ENCODE results near the gene PARN. TPM values are rescaled to one million over a fixed set of nuclear protein-coding genes. Genes with fewer than 3 reads are reported as not detected.
"Not testable (repeated sequence)": the region's sequence is repeated elsewhere in the genome, so short reads cannot be mapped to it uniquely, and the experiment has no call there.

Gene PARN
- total RNA-seq, 1 donor from 2014 or later, result 24.6 TPM

GRCh38 chr16:14630620-14631330 is 715 bp upstream of the PARN start:
- DNase-seq, result not testable (repeated sequence)

GRCh38 chr16:14629612-14629918 is 495 bp downstream of the PARN start:
- no peak for DNase-seq

- DNase-seq, result no peak
Observed at GRCh38 chr16:14628806-14629611, 1.1 kb downstream of the PARN start.

DNA sequence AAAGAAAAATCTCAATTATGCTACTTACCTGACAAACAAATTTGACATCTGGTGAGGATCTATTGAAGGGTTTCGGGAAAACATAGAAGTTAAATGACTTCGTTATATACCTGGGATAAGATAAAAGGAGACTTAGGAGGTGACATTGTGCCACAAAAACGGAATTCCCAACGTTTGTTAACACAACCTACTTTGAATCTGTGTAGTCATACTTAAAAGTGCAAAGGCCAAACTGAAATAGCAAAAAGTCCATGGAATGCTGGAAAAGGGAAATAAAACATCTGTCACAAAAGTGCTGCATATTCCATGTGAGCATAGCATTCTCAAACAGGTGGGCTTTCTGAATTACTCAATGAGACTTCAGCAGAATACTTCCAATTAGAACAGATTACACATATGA is 3.0 kb downstream of the PARN start:
- DNase-seq, result no peak

DNA sequence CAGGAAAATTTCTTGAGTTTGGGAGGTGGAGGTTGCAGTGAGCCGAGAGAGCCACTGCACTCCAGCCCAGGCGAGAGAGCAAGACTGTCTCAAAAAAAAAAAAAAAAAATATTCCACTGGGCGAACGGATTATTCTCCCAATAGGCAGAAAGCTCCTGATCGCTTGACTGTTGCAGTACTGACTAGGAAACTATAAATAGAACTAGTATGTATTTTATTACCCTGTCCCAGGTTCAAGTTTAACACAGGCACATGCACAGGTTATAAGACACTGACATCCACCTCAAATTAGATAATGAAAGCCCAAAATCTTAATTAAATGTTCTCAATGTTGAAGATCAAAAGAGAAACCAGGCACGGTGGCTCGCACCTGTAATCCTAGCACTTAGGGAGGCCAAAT is 11.5 kb downstream of the PARN start:
- no peak for DNase-seq

- DNase-seq, result no peak
Observed at GRCh38 chr16:14616280-14616679, 13.8 kb downstream of the PARN start.

DNA sequence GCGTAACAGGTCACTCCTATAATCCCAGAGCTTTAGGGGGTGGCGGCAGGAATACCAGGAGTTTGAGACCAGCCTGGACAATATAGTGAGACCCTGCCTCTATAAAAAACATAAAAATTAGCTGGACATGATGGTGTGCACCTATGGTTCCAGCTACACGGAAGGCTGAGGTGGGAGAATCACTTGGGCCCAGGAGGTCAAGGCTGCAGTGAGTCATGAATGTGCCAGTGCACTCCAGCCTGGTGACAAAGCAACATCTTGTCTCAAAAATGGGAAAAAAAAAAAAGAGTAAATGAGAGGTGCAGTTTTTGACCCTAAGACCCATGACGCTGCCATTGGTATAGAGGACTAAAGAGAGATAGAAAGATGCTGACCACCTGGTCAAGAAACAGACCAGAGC is 16.1 kb downstream of the PARN start:
- DNase-seq, result no peak

DNA sequence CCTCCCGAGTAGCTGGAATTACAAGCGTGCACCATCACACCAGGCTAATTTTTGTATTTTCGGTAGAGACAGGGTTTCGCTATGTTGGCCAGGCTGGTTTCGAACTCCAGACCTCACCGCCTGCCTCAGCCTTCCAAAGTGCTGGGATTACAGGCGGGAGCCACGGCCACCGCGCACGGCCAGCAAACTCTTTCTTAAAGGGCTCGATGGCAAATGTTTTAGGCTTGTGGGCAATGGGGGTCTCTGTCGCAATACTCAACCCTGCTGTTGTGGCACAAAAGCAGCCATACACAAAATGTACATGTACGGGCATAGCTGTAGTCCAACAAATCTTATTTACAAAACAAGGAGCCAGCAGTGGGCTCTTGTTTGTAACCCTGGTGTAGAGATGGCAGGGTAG is 18.4 kb downstream of the PARN start:
- no peak for DNase-seq

- DNase-seq, result no peak
Observed at GRCh38 chr16:14609716-14610115, 20.3 kb downstream of the PARN start.

DNA sequence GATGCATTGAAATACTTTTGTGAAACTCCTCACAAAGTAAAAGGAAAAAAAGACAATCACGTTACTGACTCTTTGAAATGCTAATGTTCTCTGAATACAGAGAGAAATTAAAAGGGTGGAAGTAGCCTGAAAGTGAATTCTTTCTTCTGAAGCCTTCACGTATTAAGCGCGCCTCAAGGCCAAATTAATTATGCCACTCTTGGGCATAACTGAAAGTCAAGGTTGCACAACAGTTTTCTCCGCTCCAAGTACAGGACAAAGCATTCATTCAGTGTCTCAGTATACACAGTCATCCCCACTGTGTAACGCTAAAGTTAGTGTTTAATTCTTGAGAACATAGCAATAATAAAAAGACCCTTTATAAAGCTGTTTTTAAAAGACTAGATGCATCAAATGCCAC is 21.5 kb downstream of the PARN start:
- DNase-seq, result no peak

DNA sequence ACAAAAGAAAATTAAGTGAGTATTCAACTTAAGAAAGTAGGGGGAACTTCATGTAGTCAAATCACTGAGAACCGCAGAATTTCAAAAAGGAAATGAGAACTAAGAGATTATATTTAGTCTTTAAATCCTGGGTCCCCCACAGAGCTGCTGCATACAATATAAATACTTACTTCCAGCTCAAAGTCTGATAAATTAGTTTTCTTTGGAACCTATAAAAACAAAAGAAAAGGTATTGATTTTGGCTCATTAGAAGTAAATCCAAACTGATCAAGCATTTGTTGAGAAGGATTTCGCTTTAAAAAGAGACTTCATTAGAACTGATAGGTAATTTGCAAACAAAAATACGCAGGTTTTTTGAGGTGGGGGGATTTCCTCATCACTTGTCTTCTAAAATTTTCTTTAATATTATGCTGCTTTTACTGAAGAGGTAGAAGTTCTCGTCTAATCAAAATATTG is 21.9 kb downstream of the PARN start:
- no peak for DNase-seq

DNA sequence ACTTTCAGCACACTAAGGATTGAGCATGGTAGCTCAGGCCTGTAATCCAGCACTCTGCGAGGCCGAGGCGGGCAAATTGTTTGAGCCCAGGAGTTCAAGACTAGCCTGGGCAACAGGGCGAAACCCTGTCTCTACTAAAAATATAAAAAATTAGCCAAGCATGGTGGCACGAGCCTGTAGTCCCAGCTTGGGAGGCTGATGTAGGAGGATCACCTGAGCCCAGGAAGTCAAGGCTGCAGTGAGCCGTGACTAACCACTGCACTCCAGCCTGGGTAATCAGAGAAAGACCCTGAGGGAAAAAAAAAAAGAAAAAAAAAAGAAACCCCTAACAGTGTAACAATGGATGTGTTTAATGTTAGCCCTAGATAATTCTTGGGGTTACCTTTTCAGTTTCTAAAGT is 24.0 kb downstream of the PARN start:
- DNase-seq, result no peak

- no peak for DNase-seq
Observed at GRCh38 chr16:14602443-14602963, 27.6 kb downstream of the PARN start.

GRCh38 chr16:14600164-14600563 is 29.9 kb downstream of the PARN start:
- DNase-seq, result no peak

GRCh38 chr16:14586637-14587305 is 43.3 kb downstream of the PARN start:
- DNase-seq, result no peak

GRCh38 chr16:14585287-14585686 is 44.8 kb downstream of the PARN start:
- DNase-seq, result no peak

GRCh38 chr16:14580926-14581325 is 49.1 kb downstream of the PARN start:
- not testable (repeated sequence) for DNase-seq

DNA sequence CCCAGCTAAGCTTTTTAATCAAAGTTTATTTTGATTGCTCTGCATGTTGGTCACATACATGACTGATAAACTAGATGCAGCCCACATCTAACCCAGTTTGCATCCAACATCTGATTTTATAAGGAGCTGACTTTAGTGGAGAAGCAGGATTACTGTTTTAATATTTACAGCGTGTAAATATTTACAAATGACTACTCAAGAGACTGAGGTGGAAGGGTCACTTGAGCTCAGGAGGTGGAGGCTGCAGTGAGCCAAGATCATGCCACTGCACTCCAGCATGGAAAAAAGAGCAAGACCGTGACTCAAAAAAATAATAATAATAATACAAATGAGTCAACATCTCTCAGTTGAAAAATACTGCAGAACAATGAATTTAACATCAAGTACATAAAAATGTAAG is 50.8 kb downstream of the PARN start:
- no peak for DNase-seq

DNA sequence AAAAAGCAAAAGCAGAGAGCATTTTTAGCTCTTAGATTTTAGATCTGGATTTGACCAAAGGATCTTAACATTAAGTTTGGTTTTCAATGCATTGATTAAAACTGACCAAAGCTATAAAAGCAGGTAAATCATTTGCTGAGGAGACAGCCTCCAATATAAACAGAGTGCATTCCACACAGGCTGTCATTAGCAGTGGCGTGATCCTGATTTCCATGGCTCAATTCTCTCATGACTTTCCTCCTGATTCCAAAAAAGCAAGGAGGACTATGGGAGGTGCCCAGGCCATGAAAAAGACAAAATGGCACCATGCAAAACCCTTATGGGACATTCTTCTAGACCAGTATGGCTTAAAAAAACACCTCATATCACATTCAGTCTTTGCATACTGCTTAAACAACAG is 53.5 kb downstream of the PARN start:
- no peak for DNase-seq

DNA sequence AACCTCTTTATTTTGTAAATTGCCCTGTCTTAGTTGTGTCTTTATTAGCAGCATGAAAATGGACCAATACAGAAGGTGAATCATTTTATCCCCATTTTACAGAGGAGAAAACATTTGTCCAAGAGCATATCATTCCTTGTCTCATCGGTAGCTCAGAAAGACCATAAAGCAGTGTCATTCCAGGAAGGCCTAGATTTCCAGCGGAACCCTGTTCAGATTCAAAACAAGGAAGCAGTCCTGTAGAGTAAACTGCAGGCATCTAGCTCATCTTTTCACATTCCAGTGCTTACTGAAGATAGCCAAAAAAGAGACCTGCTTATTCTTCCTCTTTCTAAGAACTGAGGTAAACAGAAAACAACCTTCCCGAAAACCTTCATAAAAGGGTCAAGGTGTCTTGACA is 54.0 kb downstream of the PARN start:
- no peak for DNase-seq

DNA sequence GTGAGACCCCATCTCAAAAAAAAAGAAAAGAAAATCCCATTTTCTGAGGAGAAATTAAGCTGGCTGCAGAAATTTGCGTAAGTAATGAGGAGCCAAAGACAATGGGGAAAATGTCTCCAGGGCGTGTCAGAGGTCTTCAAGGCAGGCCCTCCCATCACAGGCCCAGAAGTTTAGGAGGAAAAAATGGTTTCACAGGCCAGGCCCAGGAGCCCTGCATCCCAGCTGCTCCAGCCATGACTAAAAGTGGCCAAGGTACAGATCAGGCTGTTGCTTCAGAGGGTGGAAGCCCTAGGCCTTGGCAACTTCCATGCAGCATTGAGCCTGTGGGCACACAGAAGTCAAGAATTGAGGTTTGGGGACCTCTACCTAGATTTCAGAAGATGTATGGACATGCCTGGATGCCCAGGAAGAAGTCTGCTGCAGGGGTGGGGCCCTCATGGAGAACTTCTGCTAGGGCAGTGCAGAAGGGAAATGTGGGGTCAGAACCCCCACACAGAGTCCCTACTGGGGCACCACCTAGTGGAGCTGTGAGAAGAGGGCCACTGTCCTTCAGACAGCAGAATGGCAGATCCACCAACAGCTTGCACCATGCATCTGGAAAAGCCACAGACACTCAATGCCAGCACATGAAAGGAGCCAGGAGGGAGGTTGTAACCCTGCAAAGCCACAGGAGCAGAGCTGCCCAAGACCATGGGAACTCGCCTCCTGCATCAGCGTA is 55.2 kb downstream of the PARN start:
- DNase-seq, result not testable (repeated sequence)

DNA sequence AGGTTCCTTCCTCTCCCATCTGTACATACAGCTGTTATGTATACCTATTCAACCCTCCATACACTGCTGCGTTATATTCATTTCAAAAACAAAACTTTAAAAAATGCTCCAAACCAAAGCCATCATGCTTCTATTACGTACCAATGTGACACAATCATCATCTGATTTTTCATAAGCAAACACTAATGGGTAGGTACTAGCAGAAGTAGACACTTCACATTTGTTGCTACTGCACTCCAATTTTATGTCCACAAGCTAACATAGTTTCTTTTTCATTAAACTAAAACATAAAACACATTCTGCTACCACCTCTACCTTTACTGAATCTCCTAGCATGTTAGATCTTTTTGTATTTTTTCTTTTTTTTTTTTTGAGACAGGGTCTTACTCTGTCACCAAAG is 57.5 kb downstream of the PARN start:
- DNase-seq, result no peak

- no peak for DNase-seq
Observed at GRCh38 chr16:14569213-14569612, 60.8 kb downstream of the PARN start.

Measured in skin of body (tissue), 2 donors.